Activated naive CD8-positive, alpha-beta T cell (primary cell): Measurements from ENCODE around the gene IFITM2.
A peak's percentile ranks its signal among the peaks of the same experiment; 100 is the strongest.
"Not testable (repeated sequence)": the region's sequence is repeated elsewhere in the genome, so short reads cannot be mapped to it uniquely, and the experiment has no call there.

ENCODE experiments used
- H3K27ac Mint-ChIP-seq: one replicate; pipeline ENCODE4 v1.8.0; 2021; ENCODE audit warnings: mixed read lengths
- H3K27me3 Mint-ChIP-seq: one replicate; pipeline ENCODE4 v1.8.0; 2021; ENCODE audit warnings: mixed read lengths
- H3K36me3 Mint-ChIP-seq: one replicate; pipeline ENCODE4 v1.8.0; 2021; ENCODE audit warnings: mixed read lengths
- H3K4me1 Mint-ChIP-seq: one replicate; pipeline ENCODE4 v1.8.0; 2021; ENCODE audit warnings: low read depth, mixed read lengths
- H3K4me3 Mint-ChIP-seq: one replicate; pipeline ENCODE4 v1.8.0; 2021; ENCODE audit warnings: mild to moderate bottlenecking, mixed read lengths
- H3K9me3 Mint-ChIP-seq: one replicate; pipeline ENCODE4 v1.8.0; 2021; ENCODE audit warnings: low read depth, mixed read lengths

IFITM2 gene

DNA sequence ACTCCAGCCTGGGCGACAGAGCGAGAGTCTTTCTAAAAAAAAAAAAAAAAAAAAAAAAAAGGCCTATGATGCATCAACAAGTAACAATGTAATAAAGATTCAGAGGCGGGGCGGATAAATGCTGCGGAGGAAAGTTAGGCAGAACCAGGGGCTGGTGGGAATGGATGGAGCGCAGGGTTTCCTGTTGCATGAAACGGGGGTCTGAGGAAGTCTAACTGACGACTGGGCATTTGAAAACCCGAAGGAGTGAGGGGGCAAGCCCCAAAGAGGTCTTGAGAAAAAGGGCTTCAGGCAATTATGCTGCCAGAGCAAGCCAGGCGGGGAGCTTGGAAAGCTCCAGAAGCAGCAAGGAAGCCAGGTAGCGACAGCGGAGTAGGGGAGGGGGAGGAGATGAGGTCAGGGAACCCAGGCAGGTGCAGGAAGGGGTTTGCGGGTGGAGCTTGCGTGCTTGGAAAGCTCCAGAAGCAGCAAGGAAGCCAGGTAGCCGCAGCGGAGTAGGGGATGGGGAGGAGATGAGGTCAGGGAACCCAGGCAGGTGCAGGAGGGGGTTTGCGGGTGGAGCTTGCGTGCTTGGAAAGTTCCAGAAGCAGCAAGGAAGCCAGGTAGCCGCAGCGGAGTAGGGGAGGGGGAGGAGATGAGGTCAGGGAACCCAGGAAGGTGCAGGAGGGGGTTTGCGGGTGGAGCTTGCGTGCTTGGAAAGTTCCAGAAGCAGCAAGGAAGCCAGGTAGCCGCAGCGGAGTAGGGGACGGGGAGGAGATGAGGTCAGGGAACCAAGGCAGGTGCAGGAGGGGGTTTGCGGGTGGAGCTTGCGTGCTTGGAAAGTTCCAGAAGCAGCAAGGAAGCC is 20.4 kb upstream of the IFITM2 start:
- peak overlapping the region; percentile 95 for H3K4me3 Mint-ChIP-seq
- H3K27ac Mint-ChIP-seq, result peak overlapping the region; percentile 96
- not testable (repeated sequence) for H3K9me3 Mint-ChIP-seq, H3K27me3 Mint-ChIP-seq, H3K36me3 Mint-ChIP-seq
- H3K4me1 Mint-ChIP-seq, result peaks cover 54% of the 10 kb centered on the region

DNA sequence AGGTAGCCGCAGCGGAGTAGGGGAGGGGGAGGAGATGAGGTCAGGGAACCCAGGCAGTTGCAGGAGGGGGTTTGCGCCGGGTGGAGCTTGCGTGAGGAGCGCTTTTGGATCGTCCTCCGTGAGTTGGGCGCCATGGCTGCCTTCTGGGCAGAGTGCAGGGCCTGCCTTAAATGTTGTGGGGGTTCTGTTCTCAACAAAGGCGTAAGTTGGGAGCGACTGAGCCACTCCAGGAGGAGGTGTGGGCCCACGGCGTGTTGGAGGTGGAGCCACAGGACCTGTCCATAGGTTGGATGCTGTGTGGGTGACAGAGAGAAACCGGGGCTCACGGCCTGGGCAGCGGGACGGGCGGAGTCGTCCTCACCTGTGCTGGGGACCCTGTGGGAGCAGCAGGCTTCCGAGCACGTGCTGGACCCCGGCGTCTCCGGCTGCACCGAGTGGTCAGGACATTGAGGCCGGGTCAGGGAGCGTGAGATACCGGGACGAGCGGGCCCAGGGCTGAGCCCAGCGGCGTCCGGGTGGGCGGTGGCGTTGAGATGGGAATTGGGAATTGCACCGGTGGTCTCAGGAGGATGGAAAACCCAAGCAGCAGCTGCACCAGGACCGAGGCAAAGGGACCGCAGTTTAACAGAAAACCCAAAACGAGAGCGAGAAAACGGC is 19.7 kb upstream of the IFITM2 start:
- H3K27me3 Mint-ChIP-seq, result no peaks in the 10 kb centered on the region
- peak overlapping the region; percentile 96 for H3K27ac Mint-ChIP-seq
- H3K36me3 Mint-ChIP-seq, result no peaks in the 10 kb centered on the region
- peak overlapping the region; percentile 95 for H3K4me3 Mint-ChIP-seq
- H3K4me1 Mint-ChIP-seq, result peaks cover 52% of the 10 kb centered on the region
- no peaks in the 10 kb centered on the region for H3K9me3 Mint-ChIP-seq

GRCh38 chr11:288478-289397 is 18.9 kb upstream of the IFITM2 start, which contains the start of gene PGGHG:
Gene PGGHG, plus strand, starts transcription at chr11:289126. Its CDS starts 691 bp downstream, at chr11:289817.
- peaks cover 45% of the 10 kb centered on the region for H3K4me1 Mint-ChIP-seq
- no peaks in the 10 kb centered on the region for H3K27me3 Mint-ChIP-seq

GRCh38 chr11:289398-289711 is 18.3 kb upstream of the IFITM2 start:
- no peaks in the 10 kb centered on the region for H3K36me3 Mint-ChIP-seq
- no peaks in the 10 kb centered on the region for H3K27me3 Mint-ChIP-seq
- H3K9me3 Mint-ChIP-seq, result no peaks in the 10 kb centered on the region
- peak overlapping the region; percentile 41 for H3K27ac Mint-ChIP-seq
- H3K4me3 Mint-ChIP-seq, result peak overlapping the region; percentile 80
- peaks cover 43% of the 10 kb centered on the region for H3K4me1 Mint-ChIP-seq

More at GRCh38 chr11:288478-289397, 18.9 kb upstream of the IFITM2 start, which contains the start of gene PGGHG:
- no peaks in the 10 kb centered on the region for H3K9me3 Mint-ChIP-seq
- no peaks in the 10 kb centered on the region for H3K36me3 Mint-ChIP-seq
- H3K27ac Mint-ChIP-seq, result peak within 1 kb of the TSS; percentile 96
- H3K4me3 Mint-ChIP-seq, result peak within 1 kb of the TSS; percentile 95

- peaks cover 43% of the 10 kb centered on the region for H3K4me1 Mint-ChIP-seq
- H3K27me3 Mint-ChIP-seq, result no peaks in the 10 kb centered on the region
- H3K27ac Mint-ChIP-seq, result peak overlapping the region; percentile 85
- no peaks in the 10 kb centered on the region for H3K9me3 Mint-ChIP-seq
- H3K36me3 Mint-ChIP-seq, result no peaks in the 10 kb centered on the region
- H3K4me3 Mint-ChIP-seq, result peak overlapping the region; percentile 80
Observed at GRCh38 chr11:289712-290620, 17.6 kb upstream of the IFITM2 start.

DNA sequence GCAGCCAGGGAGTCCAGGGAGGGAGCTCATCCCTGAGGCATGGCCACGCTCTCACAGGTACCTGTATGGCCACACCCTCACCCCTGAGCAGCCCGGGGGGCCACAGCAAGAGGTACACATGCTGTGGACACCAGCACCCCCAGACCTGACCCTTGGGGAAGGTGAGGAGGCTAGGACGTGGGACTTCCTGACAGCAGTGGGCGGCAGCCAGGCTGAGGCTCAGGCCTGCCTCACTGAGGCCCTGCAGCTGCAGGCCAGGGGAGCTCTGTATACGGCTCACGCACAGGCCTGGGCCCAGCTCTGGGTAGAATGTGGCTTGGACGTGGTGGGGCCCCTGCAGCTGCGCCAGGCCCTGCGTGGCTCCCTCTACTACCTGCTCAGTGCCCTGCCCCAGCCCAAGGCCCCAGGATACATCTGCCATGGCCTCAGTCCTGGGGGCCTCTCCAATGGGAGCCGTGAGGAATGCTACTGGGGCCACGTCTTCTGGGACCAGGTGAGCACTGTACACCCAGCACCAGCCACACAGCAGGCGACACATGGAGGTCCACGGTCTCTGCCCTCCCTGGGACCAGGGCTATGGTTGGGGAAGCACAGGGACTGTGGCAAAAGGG is 16.9 kb upstream of the IFITM2 start:
- Mint-ChIP-seq H3K4me3 (peak overlapping the region; percentile 80), H3K27ac (peak overlapping the region; percentile 85), H3K4me1 (peaks cover 37% of the 10 kb centered on the region), H3K9me3 (no peaks in the 10 kb centered on the region), H3K27me3 (no peaks in the 10 kb centered on the region), H3K36me3 (no peaks in the 10 kb centered on the region)

GRCh38 chr11:291281-292210 is 16.1 kb upstream of the IFITM2 start:
- peak overlapping the region; percentile 85 for H3K27ac Mint-ChIP-seq
- peak overlapping the region; percentile 80 for H3K4me3 Mint-ChIP-seq
- peaks cover 30% of the 10 kb centered on the region for H3K4me1 Mint-ChIP-seq
- H3K27me3 Mint-ChIP-seq, result no peaks in the 10 kb centered on the region
- H3K9me3 Mint-ChIP-seq, result no peaks in the 10 kb centered on the region
- H3K36me3 Mint-ChIP-seq, result no peaks in the 10 kb centered on the region

GRCh38 chr11:292211-293121 is 15.2 kb upstream of the IFITM2 start:
- peaks cover 29% of the 10 kb centered on the region for H3K4me1 Mint-ChIP-seq
- no peaks in the 10 kb centered on the region for H3K36me3 Mint-ChIP-seq
- H3K4me3 Mint-ChIP-seq, result no peak overlapping the region
- H3K9me3 Mint-ChIP-seq, result no peaks in the 10 kb centered on the region
- peak overlapping the region; percentile 16 for H3K27ac Mint-ChIP-seq
- H3K27me3 Mint-ChIP-seq, result no peaks in the 10 kb centered on the region

DNA sequence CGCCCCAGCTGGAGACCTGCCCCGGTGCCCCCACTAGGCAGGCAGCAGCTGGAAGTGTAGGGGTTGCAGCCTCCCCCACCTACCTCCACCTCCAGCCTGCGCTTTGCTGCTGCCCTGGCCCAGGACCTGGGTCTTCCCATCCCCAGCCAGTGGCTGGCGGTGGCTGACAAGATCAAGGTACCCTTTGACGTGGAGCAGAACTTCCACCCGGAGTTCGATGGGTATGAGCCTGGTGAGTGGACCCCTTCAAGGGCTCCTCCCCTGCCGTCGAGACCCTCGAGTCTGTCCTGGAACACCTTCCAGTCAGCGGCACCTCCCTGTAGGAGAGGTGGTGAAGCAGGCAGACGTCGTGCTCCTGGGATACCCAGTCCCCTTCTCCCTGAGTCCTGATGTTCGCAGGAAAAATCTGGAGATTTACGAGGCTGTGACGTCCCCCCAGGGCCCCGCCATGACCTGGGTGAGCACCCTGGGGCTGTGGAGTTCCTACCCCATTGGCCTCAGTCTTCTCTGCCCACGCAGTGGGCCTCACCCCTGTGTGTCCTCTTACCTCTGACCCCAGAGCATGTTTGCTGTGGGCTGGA is 14.3 kb upstream of the IFITM2 start:
- Mint-ChIP-seq H3K27ac (no peak overlapping the region), H3K4me1 (peaks cover 30% of the 10 kb centered on the region), H3K4me3 (no peak overlapping the region), H3K36me3 (no peaks in the 10 kb centered on the region), H3K9me3 (no peaks in the 10 kb centered on the region), H3K27me3 (no peaks in the 10 kb centered on the region)

GRCh38 chr11:293852-294661 is 13.6 kb upstream of the IFITM2 start:
- H3K36me3 Mint-ChIP-seq, result no peaks in the 10 kb centered on the region
- no peak overlapping the region for H3K27ac Mint-ChIP-seq
- no peak overlapping the region for H3K4me3 Mint-ChIP-seq
- no peaks in the 10 kb centered on the region for H3K27me3 Mint-ChIP-seq
- H3K9me3 Mint-ChIP-seq, result no peaks in the 10 kb centered on the region
- H3K4me1 Mint-ChIP-seq, result peaks cover 33% of the 10 kb centered on the region

DNA sequence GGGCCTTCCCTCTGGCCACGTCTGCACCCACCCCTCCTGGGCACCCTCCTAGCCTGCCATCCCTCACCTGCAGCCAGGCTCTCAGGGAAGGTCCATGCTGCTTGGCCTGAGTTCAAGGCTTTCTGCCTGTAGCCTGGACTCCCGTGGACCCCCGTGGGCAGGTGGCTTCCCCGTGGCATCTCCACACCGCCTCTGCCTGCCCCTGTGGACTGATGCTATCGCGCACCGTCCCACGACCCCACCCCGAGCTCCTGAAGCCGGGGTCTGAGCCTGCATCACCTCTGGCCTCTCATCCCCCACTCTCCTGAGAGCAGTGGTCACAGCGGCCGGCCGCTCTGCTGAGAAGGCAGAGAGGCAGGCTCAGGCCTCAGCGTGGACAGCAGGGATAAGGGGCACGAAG is 12.8 kb upstream of the IFITM2 start:
- H3K27ac Mint-ChIP-seq, result no peak overlapping the region

More for the DNA sequence above, 12.8 kb upstream of the IFITM2 start:
- no peaks in the 10 kb centered on the region for H3K27me3 Mint-ChIP-seq
- H3K4me3 Mint-ChIP-seq, result no peak overlapping the region
- H3K36me3 Mint-ChIP-seq, result no peaks in the 10 kb centered on the region
- H3K9me3 Mint-ChIP-seq, result no peaks in the 10 kb centered on the region
- peaks cover 33% of the 10 kb centered on the region for H3K4me1 Mint-ChIP-seq
